Stimulated activated CD8-positive, alpha-beta memory T cell treated with anti-CD3 and anti-CD28 coated beads, Interleukin-2, amount 100 ng/mL, for 48 hours (primary cell): ENCODE results near the gene KRT4.

Experiments used
- DNase-seq, 2 donors: peaks; one replicate each; pipeline ENCODE4 v3.0.0-alpha.2; 2020; ENCODE audit warnings: low read depth in 2 of 2

KRT4 gene

DNA sequence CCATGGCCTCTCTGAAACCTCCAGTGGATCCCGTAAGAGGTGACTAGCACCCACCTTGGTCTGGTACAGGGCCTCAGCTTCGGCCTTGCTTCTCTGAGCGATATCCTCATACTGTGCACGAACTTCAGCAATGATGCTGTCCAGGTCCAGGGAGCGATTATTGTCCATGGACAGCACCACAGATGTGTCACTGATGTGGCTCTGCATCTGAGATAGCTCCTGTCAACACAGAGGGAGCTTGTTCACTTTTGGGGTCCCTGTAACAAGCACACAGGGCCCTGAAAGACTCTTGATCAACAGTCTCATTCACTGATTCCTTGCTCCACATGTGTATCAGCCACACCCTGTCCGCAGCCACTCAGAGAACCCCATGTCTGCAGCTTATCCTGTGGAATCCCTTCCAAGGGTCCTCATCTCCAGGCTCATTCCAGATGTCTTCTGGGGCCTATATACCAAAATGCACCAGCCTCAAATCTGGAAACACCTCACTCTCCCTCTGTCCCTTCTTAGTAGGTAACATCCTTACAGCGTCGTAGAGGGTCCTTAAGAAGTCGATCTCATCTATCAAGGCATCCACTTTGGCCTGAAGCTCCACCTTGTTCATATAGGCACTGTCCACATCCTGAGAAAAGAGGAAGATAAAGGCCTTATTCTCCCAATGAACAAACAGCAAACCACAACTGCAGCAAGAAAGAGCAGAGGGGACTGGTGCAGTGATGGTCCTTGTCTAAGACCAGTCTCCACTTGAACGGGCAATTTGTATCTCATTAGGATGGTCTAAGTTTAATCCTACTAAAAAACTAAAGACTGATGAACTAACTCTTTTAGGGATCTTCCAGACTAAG, 21.5 kb downstream of the KRT4 start:
- no peak for DNase-seq

DNA sequence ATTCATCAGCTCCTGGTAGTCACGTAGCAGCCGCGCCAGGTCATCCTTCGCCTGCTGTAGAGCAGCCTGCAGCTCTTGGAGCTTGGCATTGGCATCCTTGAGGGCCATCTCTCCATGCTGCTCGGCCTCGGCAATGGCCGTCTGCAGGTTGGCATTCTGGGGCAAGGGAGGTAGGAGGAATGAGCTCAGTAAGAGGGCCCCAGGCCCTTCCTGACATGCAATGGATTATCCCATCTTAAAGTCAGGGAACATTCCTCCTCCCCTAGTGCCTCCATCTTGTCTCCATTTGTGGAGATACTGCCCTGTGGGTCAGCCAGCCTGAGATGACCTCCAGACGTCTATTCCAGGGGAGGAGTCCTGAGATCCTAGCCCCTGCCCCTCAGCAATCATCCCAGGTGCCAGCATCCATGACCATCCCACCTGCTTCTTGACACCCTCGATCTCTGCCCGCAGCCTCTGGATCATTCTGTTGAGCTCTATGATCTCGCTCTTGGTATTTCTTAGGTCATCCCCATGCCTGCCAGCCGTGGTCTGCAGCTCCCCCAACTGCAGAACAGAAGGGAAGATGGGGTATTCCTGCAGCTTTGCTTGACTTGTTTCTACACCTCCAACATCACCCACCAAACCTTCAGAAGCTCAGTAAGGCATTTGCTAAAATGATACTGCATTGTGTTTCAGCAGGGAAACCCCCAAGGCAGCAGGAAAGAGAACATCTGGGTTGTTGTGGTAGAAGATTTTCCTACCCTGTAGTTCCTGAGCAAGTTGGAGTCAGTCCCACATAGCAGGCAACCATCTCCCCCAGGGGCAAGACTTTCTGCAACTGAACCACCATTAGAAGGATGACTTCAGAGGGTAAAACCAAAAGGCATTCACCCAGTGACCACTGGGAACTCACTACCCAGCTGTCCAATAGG, 22.4 kb downstream of the KRT4 start:
- DNase-seq, result no peak

GRCh38 chr12:52790427-52791270, 23.3 kb downstream of the KRT4 start:
- DNase-seq, result no peak

- DNase-seq, result peak in 1 of 2 donors; percentile 9
These were observed 24.1 kb downstream of the KRT4 start for GRCh38 chr12:52789637-52790426.

- DNase-seq, result no peak
These were observed 24.9 kb downstream of the KRT4 start for GRCh38 chr12:52788876-52789636.

- no peak for DNase-seq
These were observed 25.6 kb downstream of the KRT4 start for GRCh38 chr12:52788192-52788875.

DNA sequence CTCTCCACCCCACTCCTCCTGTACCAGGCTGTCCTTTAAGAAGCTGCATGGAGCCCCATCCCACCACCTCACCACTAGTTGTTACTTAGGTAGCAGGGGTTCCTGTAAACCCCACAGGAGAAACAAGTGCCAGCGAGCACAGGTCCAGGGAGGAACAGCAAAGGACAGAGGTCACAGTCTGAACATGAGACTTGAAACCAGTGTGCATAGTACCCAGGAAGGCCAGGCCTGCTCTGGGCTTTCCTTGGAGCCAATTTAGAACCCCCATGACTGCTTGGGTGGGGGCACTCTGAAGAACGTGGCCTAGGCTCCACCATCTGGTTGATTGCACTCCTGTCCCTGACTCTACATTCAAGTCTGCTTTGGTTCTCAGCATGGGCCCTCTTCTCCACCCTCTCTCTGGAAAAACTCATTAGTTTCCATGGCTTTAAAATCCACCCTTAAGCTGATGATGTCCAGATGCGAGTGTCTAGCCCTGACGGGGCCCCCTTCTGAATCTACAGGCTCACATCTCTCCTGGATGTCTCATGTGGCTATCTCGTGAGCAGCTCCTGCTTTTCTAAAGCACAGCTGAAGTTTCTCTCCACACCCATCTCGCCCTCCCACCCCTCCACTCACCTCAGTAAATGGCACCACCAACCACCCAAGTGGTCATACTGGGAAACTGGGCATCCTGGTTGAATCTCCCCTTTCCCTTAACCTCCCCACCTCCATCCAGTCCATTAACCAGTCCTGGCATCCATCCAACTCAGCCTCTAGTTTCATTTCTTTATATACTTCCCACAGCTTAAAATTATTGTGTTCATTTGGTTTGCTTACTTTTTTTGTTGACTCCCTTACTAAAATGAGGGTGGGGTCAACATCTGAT, 26.4 kb downstream of the KRT4 start:
- DNase-seq, result no peak

DNA sequence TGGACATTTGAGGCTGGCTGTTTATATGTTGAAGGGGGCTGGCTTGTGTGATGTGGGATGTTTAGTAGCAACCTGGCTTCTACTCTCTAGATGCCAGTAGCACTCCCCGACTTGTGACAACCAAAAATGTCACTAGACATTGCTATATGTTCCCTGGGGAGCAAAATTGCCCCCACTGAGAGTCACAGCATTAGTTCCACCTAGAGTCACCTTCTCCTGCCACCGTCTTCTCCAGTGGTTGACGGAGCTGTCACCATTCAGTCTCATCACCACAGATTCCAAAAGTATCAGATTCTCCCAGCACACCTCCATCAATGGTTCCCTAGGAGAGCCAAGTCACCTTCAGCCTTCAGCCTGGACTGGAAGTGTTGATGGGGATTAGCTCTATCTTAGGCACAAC, 29.0 kb downstream of the KRT4 start:
- no peak for DNase-seq

DNA sequence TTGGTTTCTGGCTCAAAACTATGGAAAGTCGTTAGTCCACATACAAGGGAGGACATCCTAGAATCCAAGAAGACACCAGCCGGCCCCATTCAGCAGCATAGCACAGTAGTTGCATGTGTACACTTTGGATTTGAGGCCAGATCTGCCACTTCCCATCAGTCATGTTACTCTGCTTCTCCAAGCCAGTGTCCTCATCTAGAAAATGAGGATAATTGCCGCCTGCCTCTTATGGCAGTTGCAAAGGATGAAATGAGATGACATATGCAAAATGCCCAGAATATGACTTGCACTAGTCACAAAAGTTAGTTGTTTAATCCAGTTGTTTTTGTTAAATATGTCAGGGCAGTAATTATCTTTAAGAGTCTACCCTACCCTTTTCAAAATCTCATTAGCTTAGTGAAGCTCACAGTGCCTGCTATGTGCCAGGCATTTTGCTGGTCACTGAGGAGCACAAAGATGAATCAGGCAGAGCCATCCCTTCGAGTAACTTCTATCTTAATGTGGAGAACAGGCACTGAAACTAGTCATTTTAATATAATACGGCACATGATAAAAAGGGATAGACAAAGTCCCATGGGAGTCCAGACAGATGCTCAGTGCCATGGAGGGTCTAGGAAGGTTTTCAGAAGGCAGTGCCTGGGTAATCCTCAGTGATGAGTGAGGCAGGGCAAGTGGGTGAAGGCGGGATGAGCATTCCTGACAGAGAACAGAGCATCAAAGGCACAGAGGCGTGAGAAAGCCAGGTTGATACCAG, 30.2 kb downstream of the KRT4 start:
- no peak for DNase-seq

- DNase-seq, result no peak
These were observed 31.4 kb downstream of the KRT4 start for GRCh38 chr12:52782502-52782901.

GRCh38 chr12:52781399-52782082, 32.4 kb downstream of the KRT4 start:
- DNase-seq, result no peak

- DNase-seq, result no peak
These were observed 34.0 kb downstream of the KRT4 start for GRCh38 chr12:52779914-52780313.

DNA sequence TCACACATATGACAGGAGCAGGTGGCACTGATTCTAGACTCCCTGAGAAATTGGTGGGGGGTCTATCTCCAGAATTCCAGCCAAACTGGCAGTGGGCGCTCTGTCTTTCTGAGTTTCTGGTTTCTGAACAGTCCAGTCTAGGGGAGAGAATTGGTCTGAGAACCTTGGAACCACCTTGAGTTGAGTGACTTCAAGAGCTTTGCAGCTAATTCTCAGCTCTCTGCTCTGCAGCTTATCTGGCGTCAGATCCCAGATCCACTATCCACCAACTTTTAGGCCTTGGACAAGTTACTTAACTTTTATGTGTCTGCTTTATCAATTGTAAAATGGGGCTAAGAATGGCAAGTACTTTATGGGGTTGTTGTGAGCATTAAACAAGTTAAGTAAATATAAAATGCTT, 35.1 kb downstream of the KRT4 start:
- DNase-seq, result no peak

- no peak for DNase-seq
These were observed 36.4 kb downstream of the KRT4 start for GRCh38 chr12:52777566-52777965.

- DNase-seq, result no peak
These were observed 37.0 kb downstream of the KRT4 start, which contains the start of gene KRT76 for GRCh38 chr12:52776913-52777395. Gene KRT76, minus strand, starts transcription at chr12:52777345. Its CDS starts 54 bp downstream, at chr12:52777291.

DNA sequence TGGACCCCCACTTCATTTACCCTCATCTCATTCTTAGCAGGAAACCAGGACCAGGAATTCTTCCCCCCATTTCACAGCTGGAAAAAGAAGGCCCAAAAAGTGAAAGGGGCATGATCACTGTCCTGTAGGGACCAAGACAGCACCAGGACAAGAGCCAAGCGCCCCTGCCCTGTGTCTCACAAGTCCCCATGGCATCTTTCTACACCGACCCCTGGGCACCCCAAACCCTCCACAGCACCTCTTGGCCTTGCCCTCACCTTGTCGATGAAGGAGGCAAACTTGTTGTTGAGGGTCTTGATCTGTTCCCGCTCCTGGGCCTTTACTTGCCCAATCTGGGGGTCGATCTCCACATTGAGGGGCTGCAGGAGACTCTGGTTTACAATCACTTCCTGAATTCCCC, 37.5 kb downstream of the KRT4 start:
- no peak for DNase-seq

DNA sequence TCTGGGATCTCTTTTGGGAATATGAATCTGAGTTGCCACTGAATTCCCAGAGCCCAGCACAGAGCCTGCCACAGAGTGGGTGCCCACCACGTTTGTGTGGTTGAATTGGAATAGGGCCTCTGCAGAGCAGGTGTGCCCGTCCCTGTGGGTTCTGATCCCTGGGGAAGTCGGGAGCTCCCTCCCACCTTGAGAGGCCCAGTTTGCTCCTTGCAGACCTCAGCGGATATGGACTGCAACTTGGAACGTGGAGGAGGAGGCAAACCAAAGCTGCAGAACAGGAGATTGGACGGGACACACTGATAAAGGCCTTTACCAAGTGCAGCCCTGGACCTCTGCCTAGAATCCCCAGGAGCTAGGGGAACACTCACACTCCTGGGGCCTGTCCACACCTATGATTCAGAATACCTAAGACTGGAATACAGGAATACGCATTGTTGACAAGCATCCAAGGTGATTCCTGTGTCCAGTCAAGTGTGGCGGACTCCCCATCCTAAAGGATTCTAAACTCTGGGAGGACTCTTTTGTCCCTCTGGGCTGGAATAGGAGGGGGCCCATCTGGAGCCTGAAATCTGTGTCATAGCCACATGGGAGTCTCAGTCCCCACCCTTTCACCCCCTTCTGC, 39.2 kb downstream of the KRT4 start:
- no peak for DNase-seq
